ENCODE data around the gene MSI2. TPM values are rescaled to one million over a fixed set of nuclear protein-coding genes. Genes with fewer than 3 reads are reported as not detected.
"Not testable (repeated sequence)": the region's sequence is repeated elsewhere in the genome, so short reads cannot be mapped to it uniquely, and the experiment has no call there.

The MSI2 gene
- total RNA-seq, 3 donors from 2014 or later = 13.4 to 89.1 (median 71.1) TPM

DNA sequence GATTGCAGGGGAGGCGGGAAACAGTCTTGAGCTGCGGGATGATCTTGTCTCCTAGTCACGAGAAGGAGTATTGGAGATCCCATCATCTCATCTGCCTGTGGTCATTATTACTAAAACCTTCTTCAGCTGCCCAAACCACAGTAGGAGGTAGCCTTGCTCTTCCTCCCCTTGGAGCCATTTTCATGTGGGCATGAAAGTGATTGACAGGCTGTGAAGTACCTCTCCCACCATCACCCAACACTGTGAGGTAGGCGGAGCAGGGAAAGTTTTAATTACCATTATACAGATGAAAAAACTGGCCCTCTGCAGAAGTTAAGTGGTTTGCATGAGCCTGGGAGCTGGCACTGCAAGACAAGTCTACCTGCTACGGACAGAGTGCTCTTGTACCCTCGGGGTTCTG is 237.3 kb downstream of the MSI2 start:
- H3K27me3 ChIP-seq = no peaks in the 10 kb centered on the region
- no peak overlapping the region for H3K27ac ChIP-seq
- H3K4me3 ChIP-seq = no peak overlapping the region
- TF ChIP-seq POLR2AphosphoS5 (IDR thresholded peaks at IDR 0.05) (no peak), POLR2A (IDR thresholded peaks at IDR 0.05) (no peak)
- TF ChIP-seq, protein P1, sequence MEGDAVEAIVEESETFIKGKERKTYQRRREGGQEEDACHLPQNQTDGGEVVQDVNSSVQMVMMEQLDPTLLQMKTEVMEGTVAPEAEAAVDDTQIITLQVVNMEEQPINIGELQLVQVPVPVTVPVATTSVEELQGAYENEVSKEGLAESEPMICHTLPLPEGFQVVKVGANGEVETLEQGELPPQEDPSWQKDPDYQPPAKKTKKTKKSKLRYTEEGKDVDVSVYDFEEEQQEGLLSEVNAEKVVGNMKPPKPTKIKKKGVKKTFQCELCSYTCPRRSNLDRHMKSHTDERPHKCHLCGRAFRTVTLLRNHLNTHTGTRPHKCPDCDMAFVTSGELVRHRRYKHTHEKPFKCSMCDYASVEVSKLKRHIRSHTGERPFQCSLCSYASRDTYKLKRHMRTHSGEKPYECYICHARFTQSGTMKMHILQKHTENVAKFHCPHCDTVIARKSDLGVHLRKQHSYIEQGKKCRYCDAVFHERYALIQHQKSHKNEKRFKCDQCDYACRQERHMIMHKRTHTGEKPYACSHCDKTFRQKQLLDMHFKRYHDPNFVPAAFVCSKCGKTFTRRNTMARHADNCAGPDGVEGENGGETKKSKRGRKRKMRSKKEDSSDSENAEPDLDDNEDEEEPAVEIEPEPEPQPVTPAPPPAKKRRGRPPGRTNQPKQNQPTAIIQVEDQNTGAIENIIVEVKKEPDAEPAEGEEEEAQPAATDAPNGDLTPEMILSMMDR (IDR thresholded peaks at IDR 0.05) = no peak
- no peaks in the 10 kb centered on the region for H3K4me1 ChIP-seq
- no peak for DNase-seq (ENCODE audit: low spot score in 2 of 2)
- H3K9me3 ChIP-seq = no peaks in the 10 kb centered on the region
- intact Hi-C loops (cut with DNase I; ENCODE audit: low total_unique reads) = no loop called here
- H3K36me3 ChIP-seq = no peaks in the 10 kb centered on the region

DNA sequence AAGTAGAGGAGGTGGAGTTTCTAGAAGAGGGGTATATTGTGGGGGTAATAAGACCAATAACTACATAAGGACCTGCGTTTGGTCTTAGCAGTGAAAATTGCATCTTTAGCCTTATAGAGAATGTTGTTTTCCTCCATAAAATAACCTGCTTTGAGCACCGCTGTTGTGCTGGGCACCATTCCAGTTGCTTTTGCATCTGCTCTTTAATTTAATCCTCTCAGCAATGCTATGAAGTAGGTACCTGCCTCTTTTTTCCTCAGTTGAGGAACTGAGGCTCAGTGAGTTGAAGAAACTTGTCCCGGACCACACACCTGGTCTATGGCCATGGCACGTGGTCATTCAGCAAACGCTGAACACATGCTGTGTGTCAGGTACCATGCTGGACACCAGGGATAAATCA is 238.1 kb downstream of the MSI2 start:
- DNase-seq (ENCODE audit: low spot score in 2 of 2) = no peak
- Histone ChIP-seq H3K36me3 (no peaks in the 10 kb centered on the region), H3K9me3 (no peaks in the 10 kb centered on the region), H3K27ac (no peak overlapping the region), H3K4me1 (no peaks in the 10 kb centered on the region), H3K27me3 (no peaks in the 10 kb centered on the region), H3K4me3 (no peak overlapping the region)
- TF ChIP-seq POLR2AphosphoS5 (IDR thresholded peaks at IDR 0.05) (no peak), POLR2A (IDR thresholded peaks at IDR 0.05) (no peak)
- TF ChIP-seq, protein P1 (IDR thresholded peaks at IDR 0.05) = no peak
- intact Hi-C loops (cut with DNase I; ENCODE audit: low total_unique reads) = no loop called here

DNA sequence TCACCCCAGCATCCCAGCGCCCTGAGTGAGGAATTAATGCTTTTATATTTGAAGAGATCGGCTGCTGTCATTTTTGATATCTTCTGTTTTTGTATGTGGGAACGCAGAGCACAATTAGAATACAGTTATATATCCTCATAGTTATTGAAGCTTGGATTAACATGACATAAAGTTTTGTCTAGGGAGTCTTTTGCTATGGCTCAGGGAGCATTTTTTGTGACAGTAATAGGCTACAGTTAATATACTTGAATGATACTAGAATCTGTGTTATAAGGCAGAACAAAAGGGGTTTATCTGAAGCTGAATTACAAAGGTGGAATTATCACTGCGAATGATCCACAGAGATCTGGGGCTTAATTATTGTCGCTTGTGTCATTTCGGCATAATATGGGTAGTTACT is 239.4 kb downstream of the MSI2 start:
- intact Hi-C loops (cut with DNase I; ENCODE audit: low total_unique reads) = loop anchor here (5.0 kb wide), 1 partner anchor 308 kb away; no protein-coding TSS in a partner anchor
- H3K27me3 ChIP-seq = no peaks in the 10 kb centered on the region
- H3K27ac ChIP-seq = no peak overlapping the region
- H3K4me3 ChIP-seq = no peak overlapping the region
- H3K9me3 ChIP-seq = no peaks in the 10 kb centered on the region
- no peaks in the 10 kb centered on the region for H3K36me3 ChIP-seq
- DNase-seq (ENCODE audit: low spot score in 2 of 2) = no peak
- H3K4me1 ChIP-seq = no peaks in the 10 kb centered on the region
- TF ChIP-seq POLR2AphosphoS5 (IDR thresholded peaks at IDR 0.05) = no peak

DNA sequence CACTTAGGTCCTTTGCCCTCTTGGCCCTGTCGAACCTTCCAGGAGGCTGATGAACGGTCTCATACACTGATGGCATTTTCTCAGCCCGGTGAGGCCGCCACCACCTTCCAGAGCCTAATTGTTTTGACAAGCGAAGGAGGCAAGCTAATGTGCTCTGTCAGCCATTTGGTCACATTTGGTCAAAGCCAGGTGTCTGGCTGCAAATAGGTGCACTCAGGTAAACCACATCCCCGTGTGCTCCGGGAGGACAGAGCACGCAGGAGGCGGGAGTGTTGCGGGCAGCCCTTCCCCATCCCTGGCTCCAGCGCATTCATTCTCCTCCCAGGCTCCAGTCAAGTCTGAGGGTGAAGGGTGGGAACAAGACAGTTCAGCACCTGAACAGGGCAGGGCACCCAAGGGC is 240.1 kb downstream of the MSI2 start:
- Histone ChIP-seq H3K27me3 (no peaks in the 10 kb centered on the region), H3K36me3 (no peaks in the 10 kb centered on the region), H3K4me3 (no peak overlapping the region), H3K27ac (no peak overlapping the region), H3K9me3 (no peaks in the 10 kb centered on the region), H3K4me1 (no peaks in the 10 kb centered on the region)
- DNase-seq (ENCODE audit: low spot score in 2 of 2) = no peak
- no peak for TF ChIP-seq POLR2A (IDR thresholded peaks at IDR 0.05)
- TF ChIP-seq, protein P1 (IDR thresholded peaks at IDR 0.05) = no peak
- no peak for TF ChIP-seq POLR2AphosphoS5 (IDR thresholded peaks at IDR 0.05)
- intact Hi-C loops (cut with DNase I; ENCODE audit: low total_unique reads) = loop anchor here (5.0 kb wide), 1 partner anchor 309 kb away; no protein-coding TSS in a partner anchor

DNA sequence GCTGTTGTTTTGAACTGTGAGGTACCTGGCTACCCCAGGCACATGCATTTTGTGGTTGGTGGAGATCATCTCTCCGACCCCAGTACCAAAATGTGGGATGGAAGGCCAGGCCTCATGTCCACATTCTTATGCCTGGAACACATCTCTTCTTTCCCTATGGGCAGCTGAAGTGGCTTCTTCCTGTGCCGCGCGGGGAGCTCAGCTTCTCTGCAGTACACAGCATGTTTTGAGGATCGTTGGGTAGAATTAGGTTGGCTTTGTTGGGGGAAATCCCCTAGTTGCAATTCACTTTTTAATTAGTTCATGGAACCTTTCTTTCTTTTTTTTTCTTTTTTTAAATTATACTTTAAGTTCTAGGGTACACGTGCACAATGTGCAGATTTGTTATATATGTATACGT is 242.1 kb downstream of the MSI2 start:
- Histone ChIP-seq H3K27ac (no peak overlapping the region), H3K27me3 (no peaks in the 10 kb centered on the region), H3K9me3 (no peaks in the 10 kb centered on the region), H3K36me3 (no peaks in the 10 kb centered on the region), H3K4me1 (no peaks in the 10 kb centered on the region), H3K4me3 (no peak overlapping the region)
- TF ChIP-seq POLR2AphosphoS5 (IDR thresholded peaks at IDR 0.05) (no peak), POLR2A (IDR thresholded peaks at IDR 0.05) (no peak)
- TF ChIP-seq, protein P1 (IDR thresholded peaks at IDR 0.05) = no peak
- no peak for DNase-seq (ENCODE audit: low spot score in 2 of 2)
- intact Hi-C loops (cut with DNase I; ENCODE audit: low total_unique reads) = loop anchor here (5.0 kb wide), 1 partner anchor 311 kb away; no protein-coding TSS in a partner anchor

DNA sequence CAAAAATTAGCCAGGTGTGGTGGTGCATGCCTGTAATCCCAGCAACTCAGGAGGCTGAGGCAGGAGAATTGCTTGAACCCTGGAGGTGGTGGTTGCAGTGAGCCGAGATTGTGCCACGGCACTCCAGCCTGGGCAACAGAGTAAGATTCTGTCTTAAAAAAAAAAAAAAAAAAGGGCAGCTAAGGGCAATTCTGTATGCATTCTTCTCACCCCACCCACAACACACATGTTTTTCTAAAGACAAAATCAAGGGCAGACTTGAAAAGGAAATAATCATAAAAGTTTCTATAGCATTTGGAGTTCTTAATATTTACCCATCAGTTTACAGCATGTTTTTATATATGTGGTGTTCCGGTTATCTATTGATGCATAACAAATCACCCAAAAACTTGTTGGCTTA is 242.9 kb downstream of the MSI2 start:
- DNase-seq (ENCODE audit: low spot score in 2 of 2); H3K27me3 ChIP-seq; H3K9me3 ChIP-seq; H3K36me3 ChIP-seq; H3K4me3 ChIP-seq; H3K4me1 ChIP-seq; H3K27ac ChIP-seq: not testable (repeated sequence)
- intact Hi-C loops (cut with DNase I; ENCODE audit: low total_unique reads) = loop anchor here (5.0 kb wide), 1 partner anchor 312 kb away; no protein-coding TSS in a partner anchor
